Activated CD4-positive, alpha-beta T cell treated with anti-CD3 and anti-CD28 coated beads, Interleukin-10, Interleukin-2, amounts not matched to agents 100 ng/mL and 50 ng/mL, durations not matched to agents 16 hours and 8 hours (primary cell): ENCODE measurements around the gene AFAP1L2.
A peak's percentile ranks its signal among the peaks of the same experiment; 100 is the strongest.

ENCODE experiments used
- DNase-seq: peaks from one replicate; pipeline ENCODE4 v3.0.0-alpha.2; 2020

The AFAP1L2 gene

GRCh38 chr10:114408112-114408967 lies 4.0 kb upstream of the AFAP1L2 start:
- DNase-seq, result no peak

GRCh38 chr10:114406455-114406854 lies 2.2 kb upstream of the AFAP1L2 start:
- DNase-seq, result no peak

- DNase-seq, result no peak
Measured at GRCh38 chr10:114405011-114405350, 679 bp upstream of the AFAP1L2 start.

DNA sequence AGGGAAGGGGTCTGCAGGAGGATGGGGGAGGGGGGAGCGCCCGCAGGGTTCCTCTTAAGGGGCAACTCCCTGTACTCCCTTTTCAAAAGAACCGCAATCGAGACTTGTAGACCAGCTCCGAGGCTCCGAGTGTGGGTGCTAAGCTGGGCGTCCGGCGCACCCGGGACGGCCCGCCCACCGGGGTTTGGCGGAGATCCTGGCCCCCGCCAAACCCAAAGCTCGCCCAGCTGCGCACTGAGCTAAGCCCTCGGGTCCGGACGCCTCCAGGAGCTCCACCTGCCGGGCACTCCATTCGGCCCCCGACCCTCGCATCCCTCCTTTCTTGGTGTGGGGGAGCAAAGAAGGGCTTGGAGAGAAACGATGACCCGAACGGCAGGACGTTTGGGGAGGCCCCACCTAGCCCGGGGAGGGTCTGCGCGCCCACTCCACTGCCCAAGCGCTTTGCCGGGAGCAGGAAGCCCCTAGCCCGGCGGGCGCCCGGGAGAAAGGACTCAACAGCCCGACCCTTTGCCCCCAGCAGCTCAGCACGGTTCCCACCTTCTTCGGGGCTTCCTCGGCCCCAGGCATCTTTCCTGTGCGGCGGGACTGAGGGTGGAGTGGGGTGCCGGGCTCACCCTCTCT lies 651 bp downstream of the AFAP1L2 start:
- no peak for DNase-seq

DNA sequence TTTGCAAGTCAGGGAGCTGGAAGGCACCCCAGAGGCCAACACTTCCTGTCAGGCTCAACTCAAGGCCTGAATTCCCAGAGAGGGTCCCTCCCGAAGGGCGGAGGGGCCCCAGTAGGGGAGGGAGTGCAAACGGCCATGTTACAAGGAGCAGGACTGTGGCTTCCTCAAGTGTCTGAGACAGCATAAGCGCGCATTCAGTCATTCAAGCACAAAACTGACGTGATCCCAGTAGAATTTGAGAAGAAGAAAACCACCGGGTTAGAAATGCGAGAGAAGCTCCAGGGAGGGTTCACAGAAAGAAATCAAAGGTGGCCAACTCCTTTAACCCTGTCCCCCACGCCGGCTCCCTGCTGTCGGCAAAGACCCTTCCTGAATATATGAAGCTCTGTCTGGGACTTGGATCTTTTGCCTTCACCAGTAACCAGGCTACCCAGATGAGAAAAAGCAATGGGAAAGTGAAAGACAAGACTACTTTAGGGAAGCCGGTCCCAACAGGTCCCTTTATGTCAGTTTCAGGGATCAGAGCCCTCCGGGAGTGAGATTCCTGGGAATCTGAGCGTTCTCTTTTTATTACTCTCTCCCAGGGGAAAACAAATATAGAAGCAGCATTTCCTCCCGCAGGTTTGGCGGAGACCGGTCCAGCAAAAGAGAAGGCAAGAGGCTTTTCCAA lies 1.3 kb downstream of the AFAP1L2 start:
- no peak for DNase-seq

- DNase-seq, result no peak
Measured at GRCh38 chr10:114402233-114402632, 2.1 kb downstream of the AFAP1L2 start.

DNA sequence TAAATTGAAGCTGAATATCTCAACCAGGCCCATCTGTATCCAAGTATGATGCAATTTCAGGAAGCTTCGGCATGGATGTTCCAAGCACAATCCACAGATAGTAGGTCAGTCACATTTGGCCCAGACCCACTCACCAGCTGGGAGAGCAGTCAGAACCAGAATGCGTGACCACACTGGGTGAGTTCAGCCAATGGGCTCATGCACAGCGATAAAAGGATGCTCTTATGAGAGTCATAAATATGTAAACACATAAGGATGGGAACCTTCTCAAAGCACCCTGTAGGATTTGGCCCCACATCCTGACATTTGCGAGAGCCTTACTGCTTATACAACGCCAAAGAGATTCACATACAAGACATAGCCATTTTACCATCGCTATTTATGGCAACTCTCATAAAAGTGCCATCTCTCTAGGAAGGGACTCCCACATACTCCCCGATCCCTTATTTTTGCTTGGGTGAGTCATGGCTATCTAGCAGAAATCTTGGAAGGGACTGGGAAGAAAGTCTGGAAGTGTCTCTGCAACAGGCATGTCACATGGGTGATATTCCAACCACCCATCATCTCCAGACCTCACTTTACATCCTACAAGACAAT lies 3.0 kb downstream of the AFAP1L2 start:
- DNase-seq, result no peak

DNA sequence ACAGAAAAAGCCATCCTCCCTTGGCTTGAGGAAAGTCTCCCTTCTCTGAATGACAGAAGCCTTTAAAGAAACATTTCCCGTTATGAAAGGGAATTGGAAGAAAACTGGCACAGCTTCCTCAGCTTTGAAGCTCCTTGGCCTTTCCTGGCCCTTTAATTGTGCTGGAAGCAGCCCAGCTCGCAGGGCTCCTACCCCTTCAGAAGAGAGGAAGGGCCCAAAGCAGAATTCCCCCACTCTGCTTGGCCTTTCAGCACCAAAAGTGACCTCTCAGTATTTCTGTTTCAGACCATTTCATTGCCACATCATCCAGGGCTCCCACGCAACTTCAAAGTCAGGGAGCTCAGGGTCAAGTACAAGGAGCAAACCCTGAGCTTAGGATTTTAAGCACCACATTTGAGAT lies 4.2 kb downstream of the AFAP1L2 start:
- no peak for DNase-seq

GRCh38 chr10:114399576-114399975 lies 4.7 kb downstream of the AFAP1L2 start:
- no peak for DNase-seq

DNA sequence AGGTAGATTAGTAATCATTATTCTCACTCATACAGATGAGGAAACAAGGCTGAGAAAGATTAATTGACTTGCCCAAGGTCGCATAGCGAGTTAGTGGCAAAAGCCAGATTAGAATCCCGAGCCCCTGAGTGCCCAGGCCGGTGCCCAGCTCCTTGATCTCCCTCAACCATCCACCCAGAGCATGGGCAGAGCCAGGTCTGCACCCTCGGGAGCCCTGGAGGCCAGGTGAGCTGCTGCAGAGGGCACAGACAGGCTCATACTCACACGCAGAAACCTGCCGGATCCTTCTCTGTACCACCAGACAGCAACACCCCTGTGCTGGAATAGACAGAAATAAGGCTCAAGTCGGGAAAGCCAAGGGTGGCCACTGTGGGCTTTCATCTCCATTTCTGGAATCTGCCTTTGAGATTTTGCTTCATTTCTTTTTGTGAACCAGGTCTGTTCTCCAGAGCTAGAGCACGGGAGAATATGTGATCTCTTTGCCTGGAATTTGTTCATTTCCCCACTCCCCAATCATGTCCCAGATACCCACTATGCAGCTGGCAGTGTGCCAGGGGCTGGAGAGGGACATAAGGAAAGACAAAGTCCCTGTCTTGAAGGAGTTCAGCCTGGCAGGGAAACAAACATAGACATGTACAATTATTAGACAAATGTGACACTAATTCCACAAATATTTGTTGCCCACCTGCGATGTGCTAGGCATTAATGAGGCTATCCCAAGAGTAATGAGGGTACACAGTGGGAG lies 5.5 kb downstream of the AFAP1L2 start:
- no peak for DNase-seq

GRCh38 chr10:114397651-114398145 lies 6.6 kb downstream of the AFAP1L2 start:
- no peak for DNase-seq

- DNase-seq, result no peak
Measured at GRCh38 chr10:114396464-114396863, 7.8 kb downstream of the AFAP1L2 start.

DNA sequence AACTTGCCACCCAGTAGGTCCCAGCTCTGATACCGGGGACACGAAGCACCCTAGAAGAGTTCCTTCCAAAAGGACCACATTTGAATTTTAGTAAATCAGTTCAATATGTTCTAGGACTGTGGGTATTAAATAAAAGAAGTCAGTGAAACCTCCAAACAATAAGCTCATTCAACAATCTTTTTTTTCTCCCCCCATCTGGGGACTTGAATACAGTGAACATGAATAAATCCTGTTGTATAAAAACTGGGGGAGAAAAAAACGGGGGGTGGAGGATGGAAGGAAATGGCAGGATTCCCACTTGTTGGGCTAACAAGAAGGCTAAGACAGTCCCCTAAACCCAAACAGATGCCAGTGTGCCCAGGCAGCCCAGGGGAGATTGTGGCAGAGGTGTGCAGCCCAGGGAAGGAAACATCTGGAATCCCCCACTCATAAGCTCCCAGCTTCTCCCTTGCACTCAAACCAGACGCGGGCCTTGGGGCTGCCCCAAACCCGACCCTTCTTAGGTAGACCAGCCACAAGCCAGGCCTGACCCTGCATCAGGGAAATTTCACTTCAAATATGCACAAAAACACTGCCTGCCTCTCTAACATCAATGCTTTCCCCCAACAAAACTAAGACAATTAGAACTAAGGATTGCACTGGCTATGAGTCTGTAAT lies 8.8 kb downstream of the AFAP1L2 start:
- DNase-seq, result no peak

DNA sequence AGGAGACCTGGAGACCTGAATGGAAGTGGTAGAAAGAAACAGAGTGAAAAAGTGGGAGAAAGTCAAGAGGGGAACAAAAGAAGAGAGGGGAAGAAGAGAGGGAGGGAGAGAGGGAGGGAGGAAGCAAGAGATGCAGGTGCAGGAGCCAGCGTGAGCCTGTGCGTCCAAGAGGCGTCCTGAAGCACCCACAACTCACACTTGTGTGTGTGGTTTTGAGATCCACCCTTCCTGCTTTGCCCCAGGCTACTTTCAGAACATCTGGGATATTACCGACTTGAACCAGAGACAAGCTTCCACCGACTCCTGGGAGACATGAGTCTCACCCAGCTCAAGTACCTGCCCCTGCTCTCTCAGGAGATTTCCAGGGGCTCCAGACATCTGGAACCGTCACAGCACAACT lies 9.8 kb downstream of the AFAP1L2 start:
- no peak for DNase-seq

- no peak for DNase-seq
Measured at GRCh38 chr10:114393886-114394285, 10.4 kb downstream of the AFAP1L2 start.

- DNase-seq, result no peak
Measured at GRCh38 chr10:114393482-114393881, 10.8 kb downstream of the AFAP1L2 start.

GRCh38 chr10:114392112-114392835 lies 12.0 kb downstream of the AFAP1L2 start:
- no peak for DNase-seq

- no peak for DNase-seq
Measured at GRCh38 chr10:114391599-114391998, 12.7 kb downstream of the AFAP1L2 start.

DNA sequence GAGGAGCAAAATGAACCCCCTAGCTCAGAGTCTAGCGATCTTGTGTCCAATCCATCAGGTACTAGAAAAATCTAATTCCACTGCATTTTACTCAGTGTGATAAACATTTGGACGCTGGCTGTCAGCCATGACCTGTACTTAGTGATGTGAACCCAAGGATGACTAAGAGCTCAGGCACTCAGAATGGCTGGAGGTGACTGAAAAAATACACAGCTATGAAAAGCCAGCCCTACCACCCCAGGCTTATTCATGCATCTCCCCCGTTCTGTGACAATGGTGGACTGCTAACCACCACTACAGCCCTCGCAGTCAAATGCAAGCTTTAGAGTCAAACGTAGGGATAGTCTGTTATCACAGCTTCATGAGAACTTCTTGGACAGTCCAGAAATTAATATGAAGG lies 14.9 kb downstream of the AFAP1L2 start:
- no peak for DNase-seq

- DNase-seq, result peak; percentile 63
Measured at GRCh38 chr10:114388275-114388674, 16.0 kb downstream of the AFAP1L2 start.

- no peak for DNase-seq
Measured at GRCh38 chr10:114387784-114388183, 16.5 kb downstream of the AFAP1L2 start.

GRCh38 chr10:114386452-114386851 lies 17.9 kb downstream of the AFAP1L2 start:
- no peak for DNase-seq
